Stimulated activated CD8-positive, alpha-beta memory T cell treated with anti-CD3 and anti-CD28 coated beads, Interleukin-7, amount 100 ng/mL, for 24 hours (primary cell): ENCODE data around the gene RFC4.

ENCODE experiments used
- DNase-seq: peaks from one replicate; pipeline ENCODE4 v3.0.0-alpha.2; 2020; ENCODE audit warnings: low read depth

Gene RFC4

DNA sequence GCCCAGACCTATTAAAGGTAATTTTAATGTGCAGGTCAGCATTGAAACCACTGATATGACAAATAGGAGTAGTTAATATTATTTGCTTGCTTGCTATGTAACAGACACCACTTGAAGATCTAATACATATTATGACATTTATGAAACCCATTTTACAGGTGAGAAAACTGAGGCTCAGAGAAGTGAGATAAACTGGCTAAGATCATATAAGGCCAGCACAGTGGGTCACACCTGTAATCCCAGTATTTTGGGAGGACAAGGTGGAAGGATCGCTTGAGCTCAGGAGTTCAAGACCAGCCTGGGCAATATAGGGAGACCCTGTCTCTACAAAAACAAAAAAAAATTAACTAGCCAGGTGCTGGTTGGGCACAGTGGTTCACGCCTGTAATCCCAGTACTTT is 56.0 kb downstream of the RFC4 start:
- DNase-seq = no peak

DNA sequence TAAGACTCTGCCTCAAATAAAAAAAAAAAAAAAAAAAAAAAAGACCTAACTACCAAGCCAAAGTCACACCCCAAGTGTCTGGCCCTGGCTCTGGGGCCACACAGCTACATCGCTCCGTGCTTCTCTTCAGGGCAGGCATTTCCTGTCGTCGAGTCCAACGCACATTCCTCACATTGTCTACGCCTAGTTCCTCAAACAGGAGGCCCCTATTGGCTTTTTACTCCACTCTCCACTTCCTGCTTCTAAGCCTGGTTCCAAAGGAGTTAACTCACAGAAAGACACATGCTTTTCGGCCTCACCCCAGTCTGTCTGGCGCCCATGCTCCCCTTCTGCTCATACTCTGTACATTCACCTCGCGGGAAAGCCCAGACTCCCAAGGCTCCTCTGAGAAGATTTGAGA is 60.3 kb downstream of the RFC4 start:
- DNase-seq = no peak

GRCh38 chr3:186743666-186744065 is 62.6 kb downstream of the RFC4 start:
- no peak for DNase-seq

DNA sequence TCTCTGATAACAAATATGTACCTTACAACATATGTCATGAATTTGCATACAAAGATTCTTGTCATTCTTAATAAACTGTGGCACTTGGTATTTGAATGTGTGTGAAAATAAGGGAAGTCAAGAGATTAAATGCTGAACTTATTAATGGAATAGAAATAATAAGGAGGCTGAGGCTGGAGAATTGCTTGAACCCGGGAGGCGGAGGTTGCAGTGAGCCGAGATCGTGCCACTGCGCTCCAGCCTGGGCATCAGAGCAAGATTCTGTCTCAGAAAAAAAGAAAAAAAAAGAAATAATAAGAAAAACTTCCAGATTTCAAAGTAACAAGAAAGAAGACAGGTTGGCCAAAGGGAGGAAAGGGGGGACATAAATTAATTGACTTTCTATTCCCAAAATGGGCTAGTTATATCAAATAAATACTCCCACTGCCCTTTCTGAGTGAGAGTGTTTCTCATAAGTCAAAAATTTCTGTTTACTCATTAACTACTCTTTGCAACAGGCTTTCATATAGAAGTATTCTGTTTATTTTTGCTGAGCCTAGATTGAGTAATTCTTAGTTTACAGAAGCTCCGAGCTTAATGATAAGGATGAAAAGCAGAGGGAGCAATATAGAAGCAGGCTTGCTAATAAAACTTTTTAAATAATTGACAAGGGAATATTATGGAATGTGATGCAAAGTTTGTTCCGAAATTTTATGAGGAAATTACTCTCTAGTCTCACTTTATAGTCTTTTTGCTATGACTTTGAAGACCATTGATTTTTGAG is 63.5 kb downstream of the RFC4 start:
- no peak for DNase-seq
